HEK293 (cell line): Measurements from ENCODE around the gene AGTPBP1.

ENCODE experiments used
- CTCF ChIA-PET: fragments of 350-600 bp; formaldehyde crosslinking; extraction: SDS; loops from one replicate; lab custom pipeline; 2021; ENCODE audit warnings: antibody characterized with exemption; lab: Yijun Ruan, JAX
- POLR2A ChIA-PET: fragments of 300-600 bp; formaldehyde crosslinking; extraction: SDS; loops from one replicate; lab custom pipeline; 2020; ENCODE audit warnings: antibody characterized with exemption, inconsistent platforms; lab: Yijun Ruan, JAX
- H3K27ac ChIP-seq: fragments of 200-500 bp; sonication (Bioruptor generic); 2 replicates; pipeline ENCODE4 v1.5.1; 2014; ENCODE audit warnings: low read depth, low read length, control low read depth, inconsistent platforms; ENCODE audit errors: extremely low read depth
- H3K36me3 ChIP-seq, 2 experiments: fragments of 200-500 bp in 1 of 2; sonication (Bioruptor generic) in 1 of 2; 1 replicate in 1 of 2; 2 replicates in 1 of 2; pipeline ENCODE4 v1.5.1; 2014 to 2017; ENCODE audit warnings: inconsistent platforms in 2 of 2, low read length in 2 of 2; ENCODE audit not compliant: control insufficient read depth in 2 of 2, insufficient read depth in 1 of 2
- H3K4me1 ChIP-seq: fragments of 200-500 bp; sonication (Bioruptor generic); 2 replicates; pipeline ENCODE4 v1.5.1; 2014; ENCODE audit warnings: mild to moderate bottlenecking, low read length, inconsistent platforms; ENCODE audit not compliant: control insufficient read depth, insufficient read depth
- H3K4me3 ChIP-seq: 2 replicates; pipeline ENCODE4 v1.5.1; 2011; ENCODE audit warnings: low read depth, mild to moderate bottlenecking, control low read depth, low read length, moderate library complexity
- H3K9me3 ChIP-seq: fragments of 200-500 bp; sonication (Bioruptor generic); 2 replicates; pipeline ENCODE4 v1.5.1; 2014; ENCODE audit warnings: low read depth, low read length, inconsistent platforms; ENCODE audit not compliant: control insufficient read depth, insufficient read depth
- BCL11A ChIP-seq: fragments of 450-650 bp; formaldehyde crosslinking; IDR thresholded peaks from 2 replicates; pipeline ENCODE4 v1.5.1; 2016; ENCODE audit warnings: low read depth, missing biosample characterization, missing genetic modification characterization
- EGR2 ChIP-seq: fragments of 450-650 bp; formaldehyde crosslinking; IDR thresholded peaks from 2 replicates; pipeline ENCODE4 v1.5.1; 2016; ENCODE audit warnings: low read depth, missing biosample characterization, missing genetic modification characterization
- GLI4 ChIP-seq: fragments of 450-650 bp; formaldehyde crosslinking; IDR thresholded peaks from 2 replicates; pipeline ENCODE4 v1.5.1; 2016; ENCODE audit warnings: missing biosample characterization, missing genetic modification characterization
- YY1 ChIP-seq: fragments of 450-650 bp; formaldehyde crosslinking; IDR thresholded peaks from 2 replicates; pipeline ENCODE4 v1.5.1; 2018; ENCODE audit warnings: missing biosample characterization, missing genetic modification characterization
- ZBTB20 ChIP-seq: fragments of 450-650 bp; formaldehyde crosslinking; IDR thresholded peaks from 2 replicates; pipeline ENCODE4 v1.5.1; 2016; ENCODE audit warnings: missing biosample characterization, missing genetic modification characterization
- ZFHX2 ChIP-seq: fragments of 450-650 bp; formaldehyde crosslinking; conservative IDR thresholded peaks from 2 replicates; pipeline ENCODE4 v1.5.1; 2016; ENCODE audit warnings: missing biosample characterization, missing genetic modification characterization
- ZNF174 ChIP-seq: fragments of 450-650 bp; formaldehyde crosslinking; IDR thresholded peaks from 2 replicates; pipeline ENCODE4 v1.5.0; 2017; ENCODE audit warnings: missing biosample characterization, mild to moderate bottlenecking, missing genetic modification characterization
- ZNF214 ChIP-seq: fragments of 450-650 bp; formaldehyde crosslinking; IDR thresholded peaks from 2 replicates; pipeline ENCODE4 v1.5.1; 2017; ENCODE audit warnings: missing biosample characterization, mild to moderate bottlenecking, missing genetic modification characterization, borderline replicate concordance
- ZNF221 ChIP-seq: fragments of 450-650 bp; formaldehyde crosslinking; IDR thresholded peaks from 2 replicates; pipeline ENCODE4 v1.5.1; 2017; ENCODE audit warnings: missing biosample characterization, missing genetic modification characterization, borderline replicate concordance
- ZNF23 ChIP-seq: fragments of 450-650 bp; formaldehyde crosslinking; IDR thresholded peaks from 2 replicates; pipeline ENCODE4 v1.5.1; 2016; ENCODE audit warnings: missing biosample characterization, missing genetic modification characterization, borderline replicate concordance
- ZNF350 ChIP-seq: fragments of 450-650 bp; formaldehyde crosslinking; IDR thresholded peaks from 2 replicates; pipeline ENCODE4 v1.5.0; 2017; ENCODE audit warnings: missing biosample characterization, mild to moderate bottlenecking, missing genetic modification characterization
- ZNF37A ChIP-seq: fragments of 450-650 bp; IDR thresholded peaks from 2 replicates; pipeline ENCODE4 v1.5.1; 2018; ENCODE audit warnings: missing biosample characterization, missing genetic modification characterization
- ZNF398 ChIP-seq: fragments of 450-650 bp; formaldehyde crosslinking; IDR thresholded peaks from 2 replicates; pipeline ENCODE4 v1.5.1; 2017; ENCODE audit warnings: missing biosample characterization, missing genetic modification characterization
- ZNF560 ChIP-seq: fragments of 450-650 bp; formaldehyde crosslinking; IDR thresholded peaks from 2 replicates; pipeline ENCODE4 v1.5.1; 2017; ENCODE audit warnings: missing biosample characterization, missing genetic modification characterization, borderline replicate concordance
- ZNF639 ChIP-seq: fragments of 450-650 bp; formaldehyde crosslinking; IDR thresholded peaks from 2 replicates; pipeline ENCODE4 v1.5.1; 2016; ENCODE audit warnings: missing biosample characterization, missing genetic modification characterization
- ZNF654 ChIP-seq: fragments of 450-650 bp; formaldehyde crosslinking; IDR thresholded peaks from 2 replicates; pipeline ENCODE4 v1.5.1; 2016; ENCODE audit warnings: low read depth, missing biosample characterization, missing genetic modification characterization
- ZSCAN18 ChIP-seq: fragments of 450-650 bp; formaldehyde crosslinking; IDR thresholded peaks from 2 replicates; pipeline ENCODE4 v1.5.1; 2016; ENCODE audit warnings: missing biosample characterization, missing genetic modification characterization
- ZSCAN30 ChIP-seq: fragments of 450-650 bp; IDR thresholded peaks from 2 replicates; pipeline ENCODE4 v1.5.1; 2018; ENCODE audit warnings: missing biosample characterization, mild to moderate bottlenecking, missing genetic modification characterization, moderate library complexity
- TF ChIP-seq, protein P1 (sequence below): fragments of 450-650 bp; formaldehyde crosslinking; IDR thresholded peaks from 2 replicates; pipeline ENCODE4 v1.5.1; 2016; ENCODE audit warnings: missing biosample characterization, missing genetic modification characterization
- TF ChIP-seq, protein P2 (sequence below): fragments of 450-650 bp; formaldehyde crosslinking; IDR thresholded peaks from 2 replicates; pipeline ENCODE4 v1.5.1; 2017; ENCODE audit warnings: missing biosample characterization, missing genetic modification characterization
- TF ChIP-seq, protein P3 (sequence below): fragments of 450-650 bp; formaldehyde crosslinking; optimal IDR thresholded peaks from 2 replicates; pipeline ENCODE3; 2016; ENCODE audit warnings: missing biosample characterization, mild to moderate bottlenecking, missing genetic modification characterization

Gene AGTPBP1

DNA sequence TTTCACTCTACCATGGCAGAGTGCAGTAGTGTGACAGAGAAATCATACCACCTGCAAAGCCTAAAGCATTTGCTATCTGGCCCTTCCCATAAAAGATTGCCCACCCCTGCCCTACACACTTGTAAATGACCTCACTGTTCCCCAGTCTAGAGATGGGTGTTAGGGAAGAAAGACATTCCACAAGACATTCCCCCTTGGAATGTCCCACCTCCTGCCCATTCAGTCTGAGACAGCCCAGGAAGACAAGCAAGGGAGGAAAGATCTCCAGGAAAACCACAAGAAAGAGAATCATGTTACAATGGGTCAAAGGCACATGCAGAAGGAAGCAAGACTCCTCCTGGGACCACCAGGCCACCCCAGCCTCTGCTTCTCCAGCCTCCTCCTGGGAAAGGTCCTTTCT lies 230.0 kb downstream of the AGTPBP1 start (continued):
- TF ChIP-seq, protein P1, sequence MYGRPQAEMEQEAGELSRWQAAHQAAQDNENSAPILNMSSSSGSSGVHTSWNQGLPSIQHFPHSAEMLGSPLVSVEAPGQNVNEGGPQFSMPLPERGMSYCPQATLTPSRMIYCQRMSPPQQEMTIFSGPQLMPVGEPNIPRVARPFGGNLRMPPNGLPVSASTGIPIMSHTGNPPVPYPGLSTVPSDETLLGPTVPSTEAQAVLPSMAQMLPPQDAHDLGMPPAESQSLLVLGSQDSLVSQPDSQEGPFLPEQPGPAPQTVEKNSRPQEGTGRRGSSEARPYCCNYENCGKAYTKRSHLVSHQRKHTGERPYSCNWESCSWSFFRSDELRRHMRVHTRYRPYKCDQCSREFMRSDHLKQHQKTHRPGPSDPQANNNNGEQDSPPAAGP (tag by site-specific recombination): no peak
- TF ChIP-seq ZBTB20 (tag by site-specific recombination) (no peak), ZNF350 (tag by site-specific recombination) (no peak), ZNF639 (tag by site-specific recombination) (no peak), ZNF221 (no peak), ZSCAN18 (no peak), BCL11A (tag by site-specific recombination) (no peak)

- H3K9me3 ChIP-seq: no peaks in the 10 kb centered on the region
- no peaks in the 10 kb centered on the region for H3K36me3 ChIP-seq
- H3K4me1 ChIP-seq: no peaks in the 10 kb centered on the region
- peak; percentile 73 for TF ChIP-seq ZFHX2 (tag by site-specific recombination)
- TF ChIP-seq ZNF23: no peak
- TF ChIP-seq EGR2 (tag by site-specific recombination): peak; percentile 75
- H3K4me3 ChIP-seq: no peak overlapping the region
- CTCF ChIA-PET: interaction anchor here (0.7 kb wide), 1 partner anchor 72 kb away, joined by 3 read pairs; no protein-coding TSS in a partner anchor
- no peak overlapping the region for H3K27ac ChIP-seq
- POLR2A ChIA-PET: no interaction called here
These were observed 230.8 kb downstream of the AGTPBP1 start for GRCh38 chr9:85510830-85511504.

GRCh38 chr9:85508616-85509015 lies 233.1 kb downstream of the AGTPBP1 start:
- no peaks in the 10 kb centered on the region for H3K36me3 ChIP-seq
- TF ChIP-seq ZNF654 (tag by site-specific recombination): peak; percentile 53
- TF ChIP-seq GLI4: no peak
- H3K4me1 ChIP-seq: no peaks in the 10 kb centered on the region
- H3K9me3 ChIP-seq: no peaks in the 10 kb centered on the region
- H3K27ac ChIP-seq: no peak overlapping the region
- H3K4me3 ChIP-seq: no peak overlapping the region
- ChIA-PET POLR2A (no interaction called here), CTCF (interaction anchor here (0.6 to 1.3 kb wide), 4 partner anchors 45 to 448 kb away, joined by 3 to 7 read pairs (median 3); no protein-coding TSS in a partner anchor)

DNA sequence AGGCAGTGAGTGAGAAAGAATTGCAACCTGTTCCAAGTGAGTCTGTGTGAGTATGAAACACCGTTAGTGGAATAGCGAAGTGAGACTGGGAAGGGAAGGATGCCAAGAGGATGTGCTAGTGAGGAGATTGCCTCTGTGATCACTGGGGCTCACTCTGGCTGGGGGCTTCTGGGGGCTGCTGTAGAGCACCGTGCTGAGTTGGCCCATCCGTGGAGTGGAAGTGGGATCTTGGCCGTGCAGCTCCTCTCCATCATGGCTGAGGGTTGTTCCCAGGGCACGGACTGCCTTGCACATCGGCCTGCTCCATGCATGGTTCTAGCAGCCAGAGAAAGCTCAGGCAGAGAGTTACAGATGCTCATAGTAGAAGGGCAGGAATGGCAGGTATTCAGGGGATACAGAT lies 236.1 kb downstream of the AGTPBP1 start:
- CTCF ChIA-PET: no interaction called here
- H3K4me1 ChIP-seq: no peaks in the 10 kb centered on the region
- TF ChIP-seq, protein P2, sequence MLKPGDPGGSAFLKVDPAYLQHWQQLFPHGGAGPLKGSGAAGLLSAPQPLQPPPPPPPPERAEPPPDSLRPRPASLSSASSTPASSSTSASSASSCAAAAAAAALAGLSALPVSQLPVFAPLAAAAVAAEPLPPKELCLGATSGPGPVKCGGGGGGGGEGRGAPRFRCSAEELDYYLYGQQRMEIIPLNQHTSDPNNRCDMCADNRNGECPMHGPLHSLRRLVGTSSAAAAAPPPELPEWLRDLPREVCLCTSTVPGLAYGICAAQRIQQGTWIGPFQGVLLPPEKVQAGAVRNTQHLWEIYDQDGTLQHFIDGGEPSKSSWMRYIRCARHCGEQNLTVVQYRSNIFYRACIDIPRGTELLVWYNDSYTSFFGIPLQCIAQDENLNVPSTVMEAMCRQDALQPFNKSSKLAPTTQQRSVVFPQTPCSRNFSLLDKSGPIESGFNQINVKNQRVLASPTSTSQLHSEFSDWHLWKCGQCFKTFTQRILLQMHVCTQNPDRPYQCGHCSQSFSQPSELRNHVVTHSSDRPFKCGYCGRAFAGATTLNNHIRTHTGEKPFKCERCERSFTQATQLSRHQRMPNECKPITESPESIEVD (tag by site-specific recombination): no peak
- TF ChIP-seq ZNF214 (tag by site-specific recombination): no peak
- no peak for TF ChIP-seq EGR2 (tag by site-specific recombination)
- TF ChIP-seq, protein P3, sequence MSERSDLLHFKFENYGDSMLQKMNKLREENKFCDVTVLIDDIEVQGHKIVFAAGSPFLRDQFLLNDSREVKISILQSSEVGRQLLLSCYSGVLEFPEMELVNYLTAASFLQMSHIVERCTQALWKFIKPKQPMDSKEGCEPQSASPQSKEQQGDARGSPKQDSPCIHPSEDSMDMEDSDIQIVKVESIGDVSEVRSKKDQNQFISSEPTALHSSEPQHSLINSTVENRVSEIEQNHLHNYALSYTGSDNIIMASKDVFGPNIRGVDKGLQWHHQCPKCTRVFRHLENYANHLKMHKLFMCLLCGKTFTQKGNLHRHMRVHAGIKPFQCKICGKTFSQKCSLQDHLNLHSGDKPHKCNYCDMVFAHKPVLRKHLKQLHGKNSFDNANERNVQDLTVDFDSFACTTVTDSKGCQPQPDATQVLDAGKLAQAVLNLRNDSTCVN: no peak
- TF ChIP-seq ZFHX2 (tag by site-specific recombination): no peak
- no peak for TF ChIP-seq ZSCAN30 (tag by site-specific recombination)
- TF ChIP-seq ZNF37A: no peak
- TF ChIP-seq ZNF398: no peak
- TF ChIP-seq ZNF560 (tag by site-specific recombination): no peak
- no peak for TF ChIP-seq YY1
- TF ChIP-seq ZNF174 (tag by site-specific recombination): no peak

More for the DNA sequence above, 236.1 kb downstream of the AGTPBP1 start:
- no peaks in the 10 kb centered on the region for H3K9me3 ChIP-seq
- POLR2A ChIA-PET: no interaction called here
- no peak overlapping the region for H3K27ac ChIP-seq
- no peaks in the 10 kb centered on the region for H3K36me3 ChIP-seq
- H3K4me3 ChIP-seq: no peak overlapping the region
